CD4-positive, alpha-beta T cell (primary cell): ENCODE data around the gene PER1. TPM values are rescaled to one million over a fixed set of nuclear protein-coding genes. Genes with fewer than 3 reads are reported as not detected.

ENCODE experiments used
- ATAC-seq: fragments of 200-7000 bp; cut with Tn5 transposase; one replicate; pipeline ENCODE4 v1.10.0; 2022; ENCODE audit warnings: mild to moderate bottlenecking; ENCODE audit not compliant: poor library complexity
- CTCF ChIA-PET: fragments of 350-600 bp; sonication (Branson Sonifier 250); formaldehyde crosslinking; loops from one replicate; lab custom pipeline; 2021; ENCODE audit warnings: antibody characterized with exemption, inconsistent platforms; lab: Charles Lee
- POLR2A ChIA-PET: fragments of 350-600 bp; sonication (Branson Sonifier 250); formaldehyde crosslinking; loops from one replicate; lab custom pipeline; 2021; ENCODE audit warnings: antibody characterized with exemption, inconsistent platforms; lab: Charles Lee
- DNase-seq, 14 experiments: peaks; one replicate each; pipeline ENCODE4 v3.0.0-alpha.2; 2013 to 2020; ENCODE audit warnings: mixed read lengths in 2 of 14
- H3K27ac ChIP-seq, 2 donors: one replicate each; pipeline versions ENCODE4 v1.5.1 to v1.7.0; 2013; ENCODE audit warnings: low read length in 2 of 2, low read depth in 1 of 2, mild to moderate bottlenecking in 1 of 2
- H3K27me3 ChIP-seq, 2 experiments: 1 replicate in 1 of 2; 2 replicates in 1 of 2; pipeline versions ENCODE4 v1.6.1 to v1.7.0; 2013; ENCODE audit warnings: low read length in 2 of 2, control low read depth in 1 of 2, mild to moderate bottlenecking in 1 of 2, moderate library complexity in 1 of 2; ENCODE audit not compliant: insufficient read depth in 2 of 2, control insufficient read depth in 1 of 2
- H3K36me3 ChIP-seq: one replicate; pipeline ENCODE4 v1.6.1; 2013; ENCODE audit warnings: low read length, control low read depth; ENCODE audit not compliant: insufficient read depth
- H3K4me1 ChIP-seq: one replicate; pipeline ENCODE4 v1.6.1; 2013; ENCODE audit warnings: low read length, control low read depth; ENCODE audit not compliant: insufficient read depth
- H3K4me3 ChIP-seq: one replicate; pipeline ENCODE4 v1.5.1; 2013; ENCODE audit warnings: mild to moderate bottlenecking, low read length, moderate library complexity
- H3K9me3 ChIP-seq, 2 experiments: 1 replicate in 1 of 2; 2 replicates in 1 of 2; pipeline versions ENCODE4 v1.6.1 to v1.7.0; 2013; ENCODE audit warnings: low read length in 2 of 2, mild to moderate bottlenecking in 2 of 2, control low read depth in 1 of 2, moderate library complexity in 1 of 2; ENCODE audit not compliant: control insufficient read depth in 1 of 2, insufficient read depth in 1 of 2
- H3K27ac Mint-ChIP-seq: one replicate; pipeline ENCODE4 v1.8.0; 2020; ENCODE audit warnings: mixed read lengths
- H3K27me3 Mint-ChIP-seq: one replicate; pipeline ENCODE4 v1.8.0; 2021; ENCODE audit warnings: mixed read lengths
- H3K36me3 Mint-ChIP-seq: one replicate; pipeline ENCODE4 v1.8.0; 2021; ENCODE audit warnings: low read depth, mixed read lengths
- H3K4me1 Mint-ChIP-seq: one replicate; pipeline ENCODE4 v1.8.0; 2021; ENCODE audit warnings: low read depth, mixed read lengths
- H3K4me3 Mint-ChIP-seq: one replicate; pipeline ENCODE4 v1.8.0; 2020; ENCODE audit warnings: mild to moderate bottlenecking, mixed read lengths
- H3K9me3 Mint-ChIP-seq: one replicate; pipeline ENCODE4 v1.8.0; 2020; ENCODE audit warnings: mixed read lengths
- intact Hi-C, 2 experiments: fragments of 100-400 bp; cut with DNase I in 1 of 2; cut with micrococcal nuclease in 1 of 2; formaldehyde crosslinking; loops; one replicate each; pipeline versions ENCODE4 v1.15.1 to v1.9.0; 2023 to 2025; cut with DNase I, micrococcal nuclease
- total RNA-seq, 174 experiments: library from RNA in 2 of 174; stranded (reverse) in 2 of 174; gene quantifications; one replicate each; pipeline ENCODE4 v1.2.3 and lab custom pipeline; 2021 to 2026
- TF ChIP-seq, protein P1 (sequence below): fragments of 200-600 bp; IDR thresholded peaks from one replicate; pipeline ENCODE4 v1.8.0; 2022; ENCODE audit warnings: antibody characterized with exemption, mild to moderate bottlenecking

The PER1 gene
- total RNA-seq, 2 experiments from 2014 or later: 1,723 to 1,794 TPM

DNA sequence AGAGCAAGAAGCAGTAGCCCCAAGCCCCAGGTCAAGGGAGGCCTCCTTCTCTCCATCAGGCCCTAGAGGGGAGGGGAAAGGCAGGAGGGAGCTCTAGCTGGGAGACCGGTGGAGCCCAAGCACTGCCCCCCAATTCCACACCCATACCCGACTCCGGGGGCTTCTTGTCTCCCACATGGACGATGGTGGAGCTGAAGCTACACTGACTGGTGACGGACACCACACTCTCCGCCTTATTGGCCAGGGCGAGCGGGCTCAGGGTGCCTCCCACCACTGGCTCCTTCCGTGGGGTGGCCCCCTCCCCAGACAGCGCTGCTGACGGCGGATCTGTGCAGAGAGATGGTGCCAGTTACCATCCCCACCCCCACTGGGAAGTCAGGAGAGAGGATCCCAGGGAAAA lies 6.4 kb downstream of the PER1 start:
- DNase-seq (no peak), ATAC-seq (no peak)
- ChIA-PET CTCF (no interaction called here), POLR2A (interaction anchor here (0.7 to 4.5 kb wide), 4 partner anchors 10 to 74 kb away, joined by 3 to 19 read pairs (median 4); no protein-coding TSS in a partner anchor)
- Histone ChIP-seq H3K4me1 (peaks cover 33% of the 10 kb centered on the region), H3K27ac (no peak overlapping the region), H3K9me3 (no peaks in the 10 kb centered on the region), H3K36me3 (peaks cover 98% of the 10 kb centered on the region), H3K27me3 (no peaks in the 10 kb centered on the region), H3K4me3 (no peak overlapping the region)
- Mint-ChIP-seq H3K9me3 (no peaks in the 10 kb centered on the region), H3K4me1 (peaks cover 13% of the 10 kb centered on the region), H3K27ac (no peak overlapping the region), H3K4me3 (peak overlapping the region; percentile 69), H3K36me3 (peaks cover 99% of the 10 kb centered on the region), H3K27me3 (peaks cover 3% of the 10 kb centered on the region)
- TF ChIP-seq, protein P1, sequence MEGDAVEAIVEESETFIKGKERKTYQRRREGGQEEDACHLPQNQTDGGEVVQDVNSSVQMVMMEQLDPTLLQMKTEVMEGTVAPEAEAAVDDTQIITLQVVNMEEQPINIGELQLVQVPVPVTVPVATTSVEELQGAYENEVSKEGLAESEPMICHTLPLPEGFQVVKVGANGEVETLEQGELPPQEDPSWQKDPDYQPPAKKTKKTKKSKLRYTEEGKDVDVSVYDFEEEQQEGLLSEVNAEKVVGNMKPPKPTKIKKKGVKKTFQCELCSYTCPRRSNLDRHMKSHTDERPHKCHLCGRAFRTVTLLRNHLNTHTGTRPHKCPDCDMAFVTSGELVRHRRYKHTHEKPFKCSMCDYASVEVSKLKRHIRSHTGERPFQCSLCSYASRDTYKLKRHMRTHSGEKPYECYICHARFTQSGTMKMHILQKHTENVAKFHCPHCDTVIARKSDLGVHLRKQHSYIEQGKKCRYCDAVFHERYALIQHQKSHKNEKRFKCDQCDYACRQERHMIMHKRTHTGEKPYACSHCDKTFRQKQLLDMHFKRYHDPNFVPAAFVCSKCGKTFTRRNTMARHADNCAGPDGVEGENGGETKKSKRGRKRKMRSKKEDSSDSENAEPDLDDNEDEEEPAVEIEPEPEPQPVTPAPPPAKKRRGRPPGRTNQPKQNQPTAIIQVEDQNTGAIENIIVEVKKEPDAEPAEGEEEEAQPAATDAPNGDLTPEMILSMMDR: no peak
- intact Hi-C loops: no loop called here

DNA sequence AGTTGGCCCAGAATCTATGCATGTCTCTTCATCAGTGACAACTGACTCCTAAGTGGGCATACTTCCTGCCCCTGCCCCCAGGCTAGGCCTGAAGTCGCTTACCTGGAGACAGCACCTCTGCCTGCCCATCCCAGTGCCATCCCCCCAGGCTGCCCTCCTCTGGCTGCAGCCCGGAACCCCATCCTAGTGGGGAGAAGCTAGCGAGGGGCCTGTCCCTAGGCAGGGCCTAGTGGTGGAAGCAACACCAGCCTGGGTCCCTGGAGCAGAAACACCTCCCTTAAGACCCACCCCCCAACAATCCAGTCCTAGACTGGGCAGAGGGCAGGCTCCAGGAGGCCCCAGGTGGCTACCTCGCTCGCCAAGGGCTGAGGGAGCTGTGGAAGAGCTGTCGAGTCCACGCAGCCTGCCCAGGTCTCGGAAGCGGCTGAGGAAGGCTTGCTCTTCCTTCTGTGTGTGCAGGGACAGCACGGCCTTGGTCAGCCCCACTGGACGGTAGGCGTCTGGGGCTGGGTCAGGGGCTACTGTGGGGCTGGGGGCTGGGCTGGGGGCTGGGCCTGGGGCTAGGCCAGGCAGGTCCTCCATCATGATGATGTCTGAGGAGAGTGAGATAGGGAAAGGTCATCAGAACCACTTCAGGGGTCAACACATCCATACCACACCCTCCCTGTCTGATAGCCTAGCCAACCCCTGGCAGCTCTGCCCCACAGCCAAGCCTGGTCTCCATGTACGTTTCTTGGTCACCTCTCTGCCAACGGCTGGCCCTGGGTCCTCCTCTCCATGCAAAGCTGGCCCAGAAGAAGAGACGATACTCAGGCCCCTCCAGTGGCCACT lies 7.6 kb downstream of the PER1 start:
- peak overlapping the region; percentile 56 for H3K4me3 Mint-ChIP-seq
- no peaks in the 10 kb centered on the region for H3K27me3 ChIP-seq
- CTCF ChIA-PET: interaction anchor here (0.7 kb wide), 1 partner anchor 21 kb away, joined by 3 read pairs; no protein-coding TSS in a partner anchor

DNA sequence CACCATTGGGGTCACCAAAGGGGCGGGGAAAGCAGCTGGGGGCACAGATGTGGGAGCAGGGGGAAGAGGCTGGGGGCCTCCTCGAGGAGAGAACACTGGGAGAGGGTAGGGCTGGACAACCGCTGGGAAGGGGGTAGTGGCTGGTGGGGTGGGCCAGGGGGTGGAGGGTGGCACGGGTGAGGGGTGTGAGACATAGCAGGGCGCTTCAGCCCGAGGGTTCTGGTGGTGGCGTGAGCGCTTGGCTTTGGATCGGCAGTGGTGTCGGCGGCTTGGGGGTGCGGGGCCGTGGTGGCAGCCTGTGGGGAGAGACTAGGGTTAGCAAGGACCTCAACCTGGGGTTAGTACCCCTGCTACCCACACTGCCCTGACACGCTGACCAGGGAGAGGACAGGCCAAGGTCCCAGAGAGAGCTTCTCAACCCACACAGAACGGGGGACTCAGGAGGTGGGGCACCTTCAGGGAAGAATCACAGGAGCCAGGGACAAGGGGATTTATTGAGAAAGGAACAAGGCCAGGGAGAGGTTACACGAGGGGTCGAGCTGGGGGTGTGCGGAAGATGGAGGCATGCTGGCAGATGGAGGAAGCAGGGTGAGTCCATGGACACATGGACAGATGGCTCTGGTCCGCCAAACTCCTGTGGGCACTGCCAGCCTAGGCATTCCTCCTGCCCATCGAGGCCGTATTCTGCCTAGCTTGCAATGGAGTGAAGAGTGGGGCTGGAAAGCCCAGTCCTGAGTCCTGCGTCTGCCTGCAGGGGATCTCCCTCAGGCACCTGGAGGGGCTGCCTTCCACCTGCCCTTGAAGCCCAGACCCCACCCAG lies 8.4 kb downstream of the PER1 start:
- TF ChIP-seq, protein P1: no peak
- Histone ChIP-seq H3K27ac (no peak overlapping the region), H3K4me3 (no peak overlapping the region), H3K4me1 (peaks cover 31% of the 10 kb centered on the region), H3K27me3 (no peaks in the 10 kb centered on the region), H3K36me3 (peaks cover 85% of the 10 kb centered on the region), H3K9me3 (no peaks in the 10 kb centered on the region)
- Mint-ChIP-seq H3K4me3 (peak overlapping the region; percentile 56), H3K4me1 (peaks cover 5% of the 10 kb centered on the region), H3K27me3 (peaks cover 3% of the 10 kb centered on the region), H3K36me3 (peaks cover 87% of the 10 kb centered on the region), H3K27ac (no peak overlapping the region), H3K9me3 (no peaks in the 10 kb centered on the region)
- intact Hi-C loops: no loop called here
- peak; percentile 4 for ATAC-seq
- peak in 3 of 14 experiments; percentile 21 to 48 (median 25) for DNase-seq
- ChIA-PET POLR2A (interaction anchor here (1.1 to 4.5 kb wide), 2 partner anchors 7 to 12 kb away, joined by 3 to 19 read pairs; no protein-coding TSS in a partner anchor), CTCF (no interaction called here)

More for the DNA sequence above, 7.6 kb downstream of the PER1 start:
- Histone ChIP-seq H3K4me3 (no peak overlapping the region), H3K36me3 (peaks cover 92% of the 10 kb centered on the region), H3K27ac (no peak overlapping the region), H3K4me1 (peaks cover 28% of the 10 kb centered on the region), H3K9me3 (no peaks in the 10 kb centered on the region)
- peaks cover 8% of the 10 kb centered on the region for H3K4me1 Mint-ChIP-seq
- POLR2A ChIA-PET: interaction anchor here (0.7 to 4.5 kb wide), 2 partner anchors 11 to 75 kb away, joined by 3 to 19 read pairs; no protein-coding TSS in a partner anchor
- peaks cover 3% of the 10 kb centered on the region for H3K27me3 Mint-ChIP-seq
- ATAC-seq (peak; percentile 2), DNase-seq (peak in 2 of 14 experiments; percentile 9 to 15)
- H3K27ac Mint-ChIP-seq: no peak overlapping the region
- H3K36me3 Mint-ChIP-seq: peaks cover 95% of the 10 kb centered on the region
- no peaks in the 10 kb centered on the region for H3K9me3 Mint-ChIP-seq
- intact Hi-C loops: no loop called here
- TF ChIP-seq, protein P1: no peak
